ENCODE measurements around the gene EPS15. TPM values are rescaled to one million over a fixed set of nuclear protein-coding genes. Genes with fewer than 3 reads are reported as not detected.

Gene EPS15
- total and polyA plus RNA-seq, 10 donors = 24.2 to 142 (median 126) TPM

DNA sequence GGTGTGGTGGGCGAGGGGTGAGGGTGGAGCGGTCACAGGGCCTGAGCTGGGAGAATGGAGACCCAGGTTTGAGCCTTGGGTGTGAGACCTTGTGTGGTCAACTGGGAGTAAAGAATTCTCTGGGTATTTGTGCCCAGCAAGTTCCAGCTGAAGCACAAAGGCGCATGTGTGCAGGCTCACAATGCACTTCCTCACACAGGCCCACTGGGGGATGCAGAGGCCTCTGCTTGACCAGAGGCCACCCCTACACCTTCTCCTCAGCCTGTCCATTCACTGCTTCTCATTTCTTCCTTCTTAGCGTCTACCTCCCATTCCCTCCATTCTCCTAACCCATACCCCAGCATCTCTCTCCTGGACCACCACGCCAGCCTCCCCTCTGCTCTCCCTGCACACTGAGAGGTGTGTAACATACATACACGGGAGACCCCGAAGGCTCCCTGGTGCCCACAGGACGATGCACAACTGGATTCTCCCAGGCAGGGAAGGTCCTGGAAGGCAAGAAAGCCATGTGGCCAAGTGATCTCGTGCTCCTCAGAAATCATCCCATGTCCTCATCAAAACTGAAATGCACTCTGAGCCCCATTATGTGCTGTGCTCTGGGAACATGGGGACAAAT lies 176.4 kb downstream of the EPS15 start:
- Histone ChIP-seq H3K36me3 (no peaks in the 10 kb centered on the region), H3K9me3 (no peaks in the 10 kb centered on the region), H3K27ac (no peak overlapping the region), H3K4me3 (no peak overlapping the region), H3K4me1 (peaks cover 0 to 15% (median 12%) of the 10 kb centered on the region in 6 donors), H3K27me3 (replicated peaks in 1 of 7) (peaks cover 0 to 48% (median 22%) of the 10 kb centered on the region in 7 donors)
- TF ChIP-seq CTCF (IDR thresholded peaks at IDR 0.05 in 8 of 11, conservative IDR thresholded peaks at IDR 0.05 in 3 of 11) = no peak
- no peak for TF ChIP-seq POLR2AphosphoS5 (IDR thresholded peaks at IDR 0.05)
- no peak for TF ChIP-seq POLR2A (IDR thresholded peaks at IDR 0.05)
- DNase-seq = no peak
- intact Hi-C loops (cut with DNase I; ENCODE audit: low total_unique reads) = no loop called here
- 91 to 96% (median 93%) methylated on average over 9 of the region's 9 CpGs for WGBS, 5 donors

DNA sequence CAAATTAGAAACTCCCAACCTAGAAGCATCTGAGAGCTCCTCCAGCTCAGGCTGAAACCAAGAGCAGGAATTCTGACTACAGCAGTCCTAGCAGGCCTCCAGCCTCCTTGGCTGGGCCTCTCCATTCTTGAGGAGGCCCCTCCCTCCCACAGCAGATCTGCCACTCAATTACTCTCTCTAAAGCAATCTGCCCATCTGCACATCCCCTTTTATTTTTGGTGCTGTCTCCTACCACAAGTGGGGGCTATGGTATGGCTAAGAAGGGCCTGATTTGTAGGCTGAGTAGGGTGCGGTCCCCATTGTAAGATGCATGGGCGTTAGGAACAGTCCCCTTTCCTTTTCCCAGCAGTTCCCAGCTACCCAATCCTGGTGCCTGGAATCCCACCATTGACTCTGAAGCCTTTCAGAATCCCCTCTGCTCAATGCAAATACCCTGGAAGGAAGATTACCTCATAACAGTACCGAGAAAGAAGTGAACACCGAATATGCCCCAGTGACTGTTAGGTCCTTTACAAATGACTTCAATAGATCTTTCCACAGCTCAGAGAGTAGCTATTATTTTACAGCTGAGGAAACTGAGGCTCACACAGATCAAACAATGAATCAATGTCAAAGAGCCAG lies 177.1 kb downstream of the EPS15 start:
- intact Hi-C loops (cut with DNase I; ENCODE audit: low total_unique reads) = no loop called here

GRCh38 chr1:51340380-51340779 lies 178.7 kb downstream of the EPS15 start:
- Histone ChIP-seq H3K4me3 (no peak overlapping the region), H3K36me3 (no peaks in the 10 kb centered on the region), H3K9me3 (no peaks in the 10 kb centered on the region), H3K27ac (no peak overlapping the region), H3K4me1 (peaks cover 0 to 12% (median 11%) of the 10 kb centered on the region in 6 donors), H3K27me3 (replicated peaks in 1 of 7) (peaks cover 0 to 37% (median 19%) of the 10 kb centered on the region in 7 donors)
- no peak for DNase-seq
- 94 to 99% (median 96%) methylated on average over 6 of the region's 6 CpGs for WGBS, 5 donors
- TF ChIP-seq POLR2A (IDR thresholded peaks at IDR 0.05) = no peak
- TF ChIP-seq CTCF (IDR thresholded peaks at IDR 0.05 in 8 of 11, conservative IDR thresholded peaks at IDR 0.05 in 3 of 11) = no peak
- no peak for TF ChIP-seq POLR2AphosphoS5 (IDR thresholded peaks at IDR 0.05)
- intact Hi-C loops (cut with DNase I; ENCODE audit: low total_unique reads) = no loop called here

More for the DNA sequence above, 177.1 kb downstream of the EPS15 start:
- 69 to 85% (median 76%) methylated on average over 4 of the region's 4 CpGs for WGBS, 5 donors
- no peak overlapping the region for H3K27ac ChIP-seq
- peaks cover 0 to 48% (median 22%) of the 10 kb centered on the region in 7 donors for H3K27me3 ChIP-seq (replicated peaks in 1 of 7)
- TF ChIP-seq POLR2A (IDR thresholded peaks at IDR 0.05) (no peak), CTCF (IDR thresholded peaks at IDR 0.05 in 8 of 11, conservative IDR thresholded peaks at IDR 0.05 in 3 of 11) (no peak), POLR2AphosphoS5 (IDR thresholded peaks at IDR 0.05) (no peak)
- H3K4me1 ChIP-seq = peaks cover 0 to 15% (median 12%) of the 10 kb centered on the region in 6 donors
- no peak for DNase-seq
- H3K36me3 ChIP-seq = no peaks in the 10 kb centered on the region
- H3K4me3 ChIP-seq = no peak overlapping the region
- H3K9me3 ChIP-seq = no peaks in the 10 kb centered on the region

- Histone ChIP-seq H3K4me1 (no peaks in the 10 kb centered on the region), H3K4me3 (no peak overlapping the region), H3K27me3 (replicated peaks in 1 of 7) (peaks cover 0 to 12% (median 0%) of the 10 kb centered on the region in 7 donors), H3K27ac (no peak overlapping the region), H3K9me3 (no peaks in the 10 kb centered on the region), H3K36me3 (no peaks in the 10 kb centered on the region)
- DNase-seq = no peak
- intact Hi-C loops (cut with DNase I; ENCODE audit: low total_unique reads) = no loop called here
- 85 to 98% (median 90%) methylated on average over 4 of the region's 4 CpGs for WGBS, 5 donors
- TF ChIP-seq POLR2A (IDR thresholded peaks at IDR 0.05) = no peak
- no peak for TF ChIP-seq CTCF (IDR thresholded peaks at IDR 0.05 in 8 of 11, conservative IDR thresholded peaks at IDR 0.05 in 3 of 11)
- no peak for TF ChIP-seq POLR2AphosphoS5 (IDR thresholded peaks at IDR 0.05)
Measured at GRCh38 chr1:51336711-51337110, 182.4 kb downstream of the EPS15 start.

Data from spleen (tissue), 11 donors.